Stomach (tissue), 9 donors: Measurements from ENCODE around the gene RSPH9. TPM values are rescaled to one million over a fixed set of nuclear protein-coding genes. Genes with fewer than 3 reads are reported as not detected.
A peak's percentile ranks its signal among the peaks of the same experiment; 100 is the strongest.

ENCODE experiments used
- DNase-seq, 2 donors: peaks; one replicate each; pipeline versions ENCODE4 v3.0.0 to v3.0.0-alpha.2; 2013 to 2019
- H3K27ac ChIP-seq, 5 donors: fragments of 200-600 bp in 4 of 5; sonication (generic) in 4 of 5; one replicate each; pipeline ENCODE4 v1.5.1; 2013 to 2019; ENCODE audit warnings: mild to moderate bottlenecking in 1 of 5, moderate library complexity in 1 of 5
- H3K27me3 ChIP-seq, 3 donors: fragments of 200-600 bp; sonication (generic); one replicate each; pipeline ENCODE4 v1.5.1; 2017 to 2019; ENCODE audit warnings: mixed run types in 1 of 3
- H3K36me3 ChIP-seq, 4 donors: fragments of 200-600 bp; sonication (generic); 1 replicate in 3 of 4; 2 replicates in 1 of 4; pipeline ENCODE4 v1.5.1; 2016 to 2019
- H3K4me1 ChIP-seq, 4 donors: fragments of 200-600 bp; sonication (generic); one replicate each; pipeline ENCODE4 v1.5.1; 2016 to 2019
- H3K4me3 ChIP-seq, 4 donors: fragments of 200-600 bp; sonication (generic) in 3 of 4; one replicate each; pipeline ENCODE4 v1.5.1; 2016 to 2019; ENCODE audit warnings: mild to moderate bottlenecking in 1 of 4
- H3K9me3 ChIP-seq, 4 donors: fragments of 200-600 bp; sonication (generic); one replicate each; pipeline ENCODE4 v1.5.1; 2016 to 2019
- CTCF ChIP-seq, 7 experiments: fragments of 450-650 bp in 4 of 7; fragments of 200-600 bp in 3 of 7; sonication (generic) in 3 of 7; IDR thresholded peaks; one replicate each; pipeline ENCODE4 v1.5.1; 2016 to 2019; ENCODE audit warnings: antibody characterized with exemption in 7 of 7, control low read depth in 2 of 7, mild to moderate bottlenecking in 1 of 7
- EP300 ChIP-seq: sonication (generic); formaldehyde crosslinking; IDR thresholded peaks from one replicate; pipeline ENCODE4 v1.6.1; 2017; ENCODE audit warnings: antibody characterized with exemption
- POLR2A ChIP-seq, 4 donors: fragments of 450-650 bp; IDR thresholded peaks; one replicate each; pipeline ENCODE4 v1.6.1; 2016; ENCODE audit warnings: antibody characterized with exemption in 4 of 4, control low read depth in 2 of 4, mild to moderate bottlenecking in 1 of 4, moderate library complexity in 1 of 4
- POLR2AphosphoS5 ChIP-seq, 3 donors: sonication (generic); formaldehyde crosslinking; IDR thresholded peaks; one replicate each; pipeline ENCODE4 v1.6.1; 2016; ENCODE audit warnings: antibody characterized with exemption in 3 of 3
- WGBS, 5 donors: extraction: QIAGEN DNeasy Blood & Tissue Kit in 3 of 5; methylation state at CpG; one replicate each; pipeline versions ENCODE4 v1.1.5 to v1.1.7; 2013 to 2018; 5-methylcytosine and 5-hydroxymethylcytosine counted together
- intact Hi-C: fragments of 100-400 bp; cut with DNase I; formaldehyde crosslinking; loops from one replicate; pipeline ENCODE4 v1.15.1; 2023; ENCODE audit warnings: low total_unique reads
- polyA plus RNA-seq, 3 donors: library from polyadenylated mRNA; stranded (reverse); fragments of 200-250 nt; gene quantifications; one replicate each; pipeline ENCODE4 v1.2.3, GENCODE V29; 2013
- total RNA-seq, 5 donors: library from RNA; depleted of rRNA; stranded (reverse); fragments of >200 nt; gene quantifications; one replicate each; pipeline versions ENCODE4 v1.1.0 to v1.2.3, GENCODE V29; 2014 to 2016
- donor health status: healthy with polysubstance abuse.
- donor health status: Bipolar disorder and iron deficiency.
- donor health status: healthy.

The RSPH9 gene
- total and polyA plus RNA-seq, 8 donors = 0.18 to 0.92 (median 0.42) TPM; not detected in 4

- intact Hi-C loops = loop anchor here (5.0 to 10.0 kb wide), 2 partner anchors 96 to 408 kb away; no protein-coding TSS in a partner anchor
- no peaks in the 10 kb centered on the region for H3K9me3 ChIP-seq
- no peaks in the 10 kb centered on the region for H3K27me3 ChIP-seq
- no peak for TF ChIP-seq POLR2AphosphoS5 (IDR thresholded peaks at IDR 0.05)
- no peak for TF ChIP-seq CTCF (IDR thresholded peaks at IDR 0.05)
- TF ChIP-seq POLR2A (IDR thresholded peaks at IDR 0.05) = no peak
- TF ChIP-seq EP300 = no peak
- peak; percentile 47 to 78 for DNase-seq
- peaks cover 42 to 69% (median 56%) of the 10 kb centered on the region in 4 donors for H3K4me1 ChIP-seq
- no peak overlapping the region for H3K4me3 ChIP-seq
- peak overlapping the region; percentile 11 to 74 (median 53) for H3K27ac ChIP-seq
- H3K36me3 ChIP-seq = peaks cover 25 to 42% (median 41%) of the 10 kb centered on the region in 4 donors
- WGBS, 5 donors = 33 to 64% (median 46%) methylated on average over 12 to 15 of the region's 15 CpGs
Observed at GRCh38 chr6:43669050-43669921, 24.4 kb downstream of the RSPH9 start.

- peaks cover 30 to 50% (median 49%) of the 10 kb centered on the region in 4 donors for H3K36me3 ChIP-seq
- H3K27ac ChIP-seq = peak overlapping the region; percentile 11 to 74 (median 53)
- intact Hi-C loops = loop anchor here (5.0 to 10.0 kb wide), 2 partner anchors 95 to 407 kb away; no protein-coding TSS in a partner anchor
- H3K9me3 ChIP-seq = no peaks in the 10 kb centered on the region
- TF ChIP-seq POLR2A (IDR thresholded peaks at IDR 0.05) (no peak), CTCF (IDR thresholded peaks at IDR 0.05) (no peak), POLR2AphosphoS5 (IDR thresholded peaks at IDR 0.05) (no peak), EP300 (no peak)
- WGBS, 5 donors = 75 to 85% (median 84%) methylated on average over 6 of the region's 6 CpGs
- H3K4me3 ChIP-seq = no peak overlapping the region
- H3K27me3 ChIP-seq = no peaks in the 10 kb centered on the region
- peak in 1 of 2 donors; percentile 86 for DNase-seq
- peaks cover 42 to 69% (median 56%) of the 10 kb centered on the region in 4 donors for H3K4me1 ChIP-seq
Observed at GRCh38 chr6:43669922-43670622, 25.2 kb downstream of the RSPH9 start.

- intact Hi-C loops = no loop called here
- H3K4me1 ChIP-seq = peaks cover 42 to 69% (median 56%) of the 10 kb centered on the region in 4 donors
- TF ChIP-seq POLR2A (IDR thresholded peaks at IDR 0.05) (no peak), EP300 (no peak), CTCF (IDR thresholded peaks at IDR 0.05) (no peak), POLR2AphosphoS5 (IDR thresholded peaks at IDR 0.05) (no peak)
- no peak for DNase-seq
- H3K27ac ChIP-seq = peak overlapping the region in 3 of 5 donors; percentile 10 to 74 (median 40)
- H3K27me3 ChIP-seq = no peaks in the 10 kb centered on the region
- no peaks in the 10 kb centered on the region for H3K9me3 ChIP-seq
- no peak overlapping the region for H3K4me3 ChIP-seq
- peaks cover 36 to 55% (median 54%) of the 10 kb centered on the region in 4 donors for H3K36me3 ChIP-seq
- WGBS, 5 donors = 95 to 98% (median 97%) methylated on average over 5 to 6 of the region's 6 CpGs
Observed at GRCh38 chr6:43670623-43670986, 25.8 kb downstream of the RSPH9 start.
